BE2C (cell line): Measurements from ENCODE around the gene SH3GL2.

Experiments
- DNase-seq: peaks from one replicate; pipeline ENCODE4 v3.0.0-alpha.2; 2020
- H3K27me3 ChIP-seq: fragments of 250-450 bp; sonication (Bioruptor Pico); 2 replicates; pipeline ENCODE4 v1.5.1; 2020; ENCODE audit warnings: mild to moderate bottlenecking
- H3K36me3 ChIP-seq: fragments of 250-450 bp; sonication (Bioruptor Pico); 2 replicates; pipeline ENCODE4 v1.5.1; 2020; ENCODE audit warnings: mild to moderate bottlenecking
- H3K4me1 ChIP-seq: fragments of 250-450 bp; sonication (Bioruptor Pico); 2 replicates; pipeline ENCODE4 v1.5.1; 2020
- H3K4me3 ChIP-seq: 2 replicates; pipeline ENCODE4 v1.5.1; 2011; ENCODE audit warnings: low read depth, low read length
- H3K9me3 ChIP-seq: fragments of 250-450 bp; sonication (Bioruptor Pico); 2 replicates; pipeline ENCODE4 v1.5.1; 2020
- CTCF ChIP-seq: IDR thresholded peaks from 2 replicates; pipeline ENCODE4 v1.5.1; 2012; ENCODE audit warnings: mild to moderate bottlenecking, low read depth, low read length

Gene SH3GL2

GRCh38 chr9:17824191-17824590 lies 245.3 kb downstream of the SH3GL2 start:
- no peak for TF ChIP-seq CTCF
- Histone ChIP-seq H3K9me3 (no peaks in the 10 kb centered on the region), H3K4me3 (no peak overlapping the region), H3K4me1 (no peaks in the 10 kb centered on the region), H3K27me3 (no peaks in the 10 kb centered on the region), H3K36me3 (no peaks in the 10 kb centered on the region)
- DNase-seq, result no peak

GRCh38 chr9:17824616-17825264 lies 245.9 kb downstream of the SH3GL2 start:
- Histone ChIP-seq H3K9me3 (no peaks in the 10 kb centered on the region), H3K27me3 (no peaks in the 10 kb centered on the region), H3K4me1 (no peaks in the 10 kb centered on the region), H3K4me3 (no peak overlapping the region), H3K36me3 (no peaks in the 10 kb centered on the region)
- TF ChIP-seq CTCF, result no peak
- no peak for DNase-seq

GRCh38 chr9:17825265-17825659 lies 246.4 kb downstream of the SH3GL2 start:
- H3K9me3 ChIP-seq, result no peaks in the 10 kb centered on the region
- no peaks in the 10 kb centered on the region for H3K27me3 ChIP-seq
- no peak overlapping the region for H3K4me3 ChIP-seq
- no peak for TF ChIP-seq CTCF
- no peak for DNase-seq
- H3K4me1 ChIP-seq, result no peaks in the 10 kb centered on the region
- no peaks in the 10 kb centered on the region for H3K36me3 ChIP-seq

GRCh38 chr9:17829064-17829463 lies 250.2 kb downstream of the SH3GL2 start:
- H3K36me3 ChIP-seq, result no peaks in the 10 kb centered on the region
- no peaks in the 10 kb centered on the region for H3K4me1 ChIP-seq
- no peaks in the 10 kb centered on the region for H3K27me3 ChIP-seq
- TF ChIP-seq CTCF, result no peak
- DNase-seq, result no peak
- no peak overlapping the region for H3K4me3 ChIP-seq
- H3K9me3 ChIP-seq, result no peaks in the 10 kb centered on the region

GRCh38 chr9:17829812-17830385 lies 251.0 kb downstream of the SH3GL2 start:
- TF ChIP-seq CTCF, result no peak
- no peaks in the 10 kb centered on the region for H3K4me1 ChIP-seq
- no peak overlapping the region for H3K4me3 ChIP-seq
- no peak for DNase-seq
- H3K9me3 ChIP-seq, result no peaks in the 10 kb centered on the region
- H3K36me3 ChIP-seq, result no peaks in the 10 kb centered on the region
- H3K27me3 ChIP-seq, result no peaks in the 10 kb centered on the region

- TF ChIP-seq CTCF, result no peak
Observed at GRCh38 chr9:17832812-17833211, 253.9 kb downstream of the SH3GL2 start.

More at GRCh38 chr9:17832812-17833211, 253.9 kb downstream of the SH3GL2 start:
- Histone ChIP-seq H3K4me3 (no peak overlapping the region), H3K9me3 (no peaks in the 10 kb centered on the region), H3K4me1 (no peaks in the 10 kb centered on the region), H3K36me3 (no peaks in the 10 kb centered on the region), H3K27me3 (no peaks in the 10 kb centered on the region)
- DNase-seq, result no peak
